HEK293 (cell line): ENCODE measurements around the gene MERTK.

Experiments
- CTCF ChIA-PET: fragments of 350-600 bp; formaldehyde crosslinking; extraction: SDS; loops from one replicate; lab custom pipeline; 2021; ENCODE audit warnings: antibody characterized with exemption; lab: Yijun Ruan, JAX
- POLR2A ChIA-PET: fragments of 300-600 bp; formaldehyde crosslinking; extraction: SDS; loops from one replicate; lab custom pipeline; 2020; ENCODE audit warnings: antibody characterized with exemption, inconsistent platforms; lab: Yijun Ruan, JAX
- H3K27ac ChIP-seq: fragments of 200-500 bp; sonication (Bioruptor generic); 2 replicates; pipeline ENCODE4 v1.5.1; 2014; ENCODE audit warnings: low read depth, low read length, control low read depth, inconsistent platforms; ENCODE audit errors: extremely low read depth
- H3K36me3 ChIP-seq, 2 experiments: fragments of 200-500 bp in 1 of 2; sonication (Bioruptor generic) in 1 of 2; 1 replicate in 1 of 2; 2 replicates in 1 of 2; pipeline ENCODE4 v1.5.1; 2014 to 2017; ENCODE audit warnings: inconsistent platforms in 2 of 2, low read length in 2 of 2; ENCODE audit not compliant: control insufficient read depth in 2 of 2, insufficient read depth in 1 of 2
- H3K4me1 ChIP-seq: fragments of 200-500 bp; sonication (Bioruptor generic); 2 replicates; pipeline ENCODE4 v1.5.1; 2014; ENCODE audit warnings: mild to moderate bottlenecking, low read length, inconsistent platforms; ENCODE audit not compliant: control insufficient read depth, insufficient read depth
- H3K4me3 ChIP-seq: 2 replicates; pipeline ENCODE4 v1.5.1; 2011; ENCODE audit warnings: low read depth, mild to moderate bottlenecking, control low read depth, low read length, moderate library complexity
- H3K9me3 ChIP-seq: fragments of 200-500 bp; sonication (Bioruptor generic); 2 replicates; pipeline ENCODE4 v1.5.1; 2014; ENCODE audit warnings: low read depth, low read length, inconsistent platforms; ENCODE audit not compliant: control insufficient read depth, insufficient read depth
- ATF2 ChIP-seq: fragments of 450-650 bp; formaldehyde crosslinking; IDR thresholded peaks from 2 replicates; pipeline ENCODE4 v1.5.1; 2016; ENCODE audit warnings: missing biosample characterization, missing genetic modification characterization, low read depth
- EGR2 ChIP-seq: fragments of 450-650 bp; formaldehyde crosslinking; IDR thresholded peaks from 2 replicates; pipeline ENCODE4 v1.5.1; 2016; ENCODE audit warnings: low read depth, missing biosample characterization, missing genetic modification characterization
- GLIS2 ChIP-seq: fragments of 450-650 bp; formaldehyde crosslinking; IDR thresholded peaks from 2 replicates; pipeline ENCODE4 v1.5.1; 2016; ENCODE audit warnings: missing biosample characterization, missing genetic modification characterization
- HOXD13 ChIP-seq: sonication (generic); formaldehyde crosslinking; IDR thresholded peaks from 2 replicates; pipeline ENCODE4 v1.8.0; 2022; ENCODE audit warnings: missing genetic modification reagents, borderline replicate concordance
- KLF16 ChIP-seq: fragments of 450-650 bp; formaldehyde crosslinking; IDR thresholded peaks from 2 replicates; pipeline ENCODE4 v1.5.1; 2017; ENCODE audit warnings: missing biosample characterization, missing genetic modification characterization
- OVOL3 ChIP-seq: fragments of 450-650 bp; formaldehyde crosslinking; IDR thresholded peaks from 2 replicates; pipeline ENCODE4 v1.5.1; 2016; ENCODE audit warnings: missing biosample characterization, missing genetic modification characterization
- RBAK ChIP-seq: fragments of 450-650 bp; formaldehyde crosslinking; IDR thresholded peaks from 2 replicates; pipeline ENCODE4 v1.5.1; 2016; ENCODE audit warnings: missing biosample characterization, missing genetic modification characterization
- REPIN1 ChIP-seq: fragments of 450-650 bp; formaldehyde crosslinking; IDR thresholded peaks from 2 replicates; pipeline ENCODE4 v1.5.1; 2017; ENCODE audit warnings: missing biosample characterization, missing genetic modification characterization, low read depth
- REST ChIP-seq: fragments of 450-650 bp; formaldehyde crosslinking; IDR thresholded peaks from 2 replicates; pipeline ENCODE4 v1.5.1; 2016; ENCODE audit warnings: missing biosample characterization, missing genetic modification characterization
- SALL2 ChIP-seq: fragments of 450-650 bp; formaldehyde crosslinking; IDR thresholded peaks from 2 replicates; pipeline ENCODE4 v1.5.0; 2017; ENCODE audit warnings: missing biosample characterization, mild to moderate bottlenecking, missing genetic modification characterization, borderline replicate concordance
- SP2 ChIP-seq: fragments of 450-650 bp; formaldehyde crosslinking; IDR thresholded peaks from 2 replicates; pipeline ENCODE4 v1.5.1; 2016; ENCODE audit warnings: missing biosample characterization, missing genetic modification characterization
- ZIC2 ChIP-seq: fragments of 450-650 bp; formaldehyde crosslinking; IDR thresholded peaks from 2 replicates; pipeline ENCODE4 v1.5.1; 2016; ENCODE audit warnings: missing biosample characterization, missing genetic modification characterization
- ZNF121 ChIP-seq: fragments of 450-650 bp; formaldehyde crosslinking; IDR thresholded peaks from 2 replicates; pipeline ENCODE4 v1.5.1; 2016; ENCODE audit warnings: missing biosample characterization, missing genetic modification characterization
- ZNF239 ChIP-seq: fragments of 450-650 bp; formaldehyde crosslinking; IDR thresholded peaks from 2 replicates; pipeline ENCODE4 v1.5.1; 2016; ENCODE audit warnings: missing biosample characterization, missing genetic modification characterization
- ZNF292 ChIP-seq: fragments of 450-650 bp; formaldehyde crosslinking; IDR thresholded peaks from 2 replicates; pipeline ENCODE4 v1.5.1; 2016; ENCODE audit warnings: low read depth, missing biosample characterization, missing genetic modification characterization, borderline replicate concordance
- ZNF324 ChIP-seq: fragments of 450-650 bp; formaldehyde crosslinking; IDR thresholded peaks from 2 replicates; pipeline ENCODE4 v1.5.1; 2016; ENCODE audit warnings: missing biosample characterization, missing genetic modification characterization
- ZNF391 ChIP-seq: fragments of 450-650 bp; formaldehyde crosslinking; IDR thresholded peaks from 2 replicates; pipeline ENCODE4 v1.5.1; 2016; ENCODE audit warnings: low read depth, missing biosample characterization, missing genetic modification characterization, borderline replicate concordance
- ZNF548 ChIP-seq: fragments of 450-650 bp; formaldehyde crosslinking; IDR thresholded peaks from 2 replicates; pipeline ENCODE4 v1.5.1; 2016; ENCODE audit warnings: missing biosample characterization, missing genetic modification characterization
- ZNF560 ChIP-seq: fragments of 450-650 bp; formaldehyde crosslinking; IDR thresholded peaks from 2 replicates; pipeline ENCODE4 v1.5.1; 2017; ENCODE audit warnings: missing biosample characterization, missing genetic modification characterization, borderline replicate concordance
- ZNF76 ChIP-seq: fragments of 450-650 bp; formaldehyde crosslinking; IDR thresholded peaks from 2 replicates; pipeline ENCODE4; 2016; ENCODE audit warnings: low read depth, missing biosample characterization, missing genetic modification characterization, borderline replicate concordance
- TF ChIP-seq, protein P1 (sequence below): fragments of 450-650 bp; formaldehyde crosslinking; IDR thresholded peaks from 2 replicates; pipeline ENCODE4 v1.5.1; 2016; ENCODE audit warnings: missing biosample characterization, missing genetic modification characterization
- TF ChIP-seq, protein P2 (sequence below): sonication (generic); formaldehyde crosslinking; IDR thresholded peaks from 2 replicates; pipeline ENCODE4 v1.8.1; 2022; ENCODE audit warnings: mild to moderate bottlenecking, moderate library complexity, missing genetic modification reagents
- TF ChIP-seq, protein P3 (sequence below): fragments of 450-650 bp; formaldehyde crosslinking; conservative IDR thresholded peaks from 2 replicates; pipeline ENCODE4 v1.5.1; 2016; ENCODE audit warnings: low read depth, missing biosample characterization, missing genetic modification characterization

The MERTK gene

GRCh38 chr2:111990856-111991255, 92.4 kb downstream of the MERTK start:
- TF ChIP-seq ZNF121 (tag by site-specific recombination) (no peak), ZNF292 (tag by site-specific recombination) (no peak), ZNF560 (tag by site-specific recombination) (no peak), REPIN1 (no peak), OVOL3 (tag by site-specific recombination) (no peak), SALL2 (tag by site-specific recombination) (no peak), ZNF76 (tag by site-specific recombination) (no peak), ZNF548 (tag by site-specific recombination) (no peak), ZIC2 (tag by site-specific recombination) (no peak), ZNF239 (tag by site-specific recombination) (no peak)
- TF ChIP-seq, protein P1, sequence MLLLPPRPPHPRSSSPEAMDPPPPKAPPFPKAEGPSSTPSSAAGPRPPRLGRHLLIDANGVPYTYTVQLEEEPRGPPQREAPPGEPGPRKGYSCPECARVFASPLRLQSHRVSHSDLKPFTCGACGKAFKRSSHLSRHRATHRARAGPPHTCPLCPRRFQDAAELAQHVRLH (tag by site-specific recombination): no peak
- TF ChIP-seq, protein P2, sequence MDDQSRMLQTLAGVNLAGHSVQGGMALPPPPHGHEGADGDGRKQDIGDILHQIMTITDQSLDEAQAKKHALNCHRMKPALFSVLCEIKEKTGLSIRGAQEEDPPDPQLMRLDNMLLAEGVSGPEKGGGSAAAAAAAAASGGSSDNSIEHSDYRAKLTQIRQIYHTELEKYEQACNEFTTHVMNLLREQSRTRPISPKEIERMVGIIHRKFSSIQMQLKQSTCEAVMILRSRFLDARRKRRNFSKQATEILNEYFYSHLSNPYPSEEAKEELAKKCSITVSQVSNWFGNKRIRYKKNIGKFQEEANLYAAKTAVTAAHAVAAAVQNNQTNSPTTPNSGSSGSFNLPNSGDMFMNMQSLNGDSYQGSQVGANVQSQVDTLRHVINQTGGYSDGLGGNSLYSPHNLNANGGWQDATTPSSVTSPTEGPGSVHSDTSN: no peak
- no peak overlapping the region for H3K4me3 ChIP-seq
- peaks cover 2% of the 10 kb centered on the region; the same call in 1 of the 2 replicates for H3K4me1 ChIP-seq
- POLR2A ChIA-PET: no interaction called here
- H3K27ac ChIP-seq: no peak overlapping the region
- CTCF ChIA-PET: no interaction called here
- no peaks in the 10 kb centered on the region for H3K9me3 ChIP-seq
- H3K36me3 ChIP-seq: peaks cover 0 to 21% of the 10 kb centered on the region in 2 experiments; a peak in 2 of 3 replicates

GRCh38 chr2:111994042-111994441, 95.6 kb downstream of the MERTK start:
- H3K4me3 ChIP-seq: no peak overlapping the region
- CTCF ChIA-PET: interaction anchor here (0.8 kb wide), 2 partner anchors 8 to 94 kb away, joined by 3 read pairs; no protein-coding TSS in a partner anchor
- POLR2A ChIA-PET: no interaction called here
- no peaks in the 10 kb centered on the region for H3K9me3 ChIP-seq
- H3K4me1 ChIP-seq: no peaks in the 10 kb centered on the region
- H3K36me3 ChIP-seq: peaks cover 10 to 45% of the 10 kb centered on the region in 2 experiments
- H3K27ac ChIP-seq: no peak overlapping the region
- TF ChIP-seq ATF2 (tag by site-specific recombination): no peak
- no peak for TF ChIP-seq GLIS2 (tag by site-specific recombination)
- TF ChIP-seq ZNF324 (tag by site-specific recombination): no peak
- TF ChIP-seq OVOL3 (tag by site-specific recombination): no peak
- TF ChIP-seq REST (tag by site-specific recombination): no peak
- TF ChIP-seq KLF16 (tag by site-specific recombination): no peak
- no peak for TF ChIP-seq ZNF391 (tag by site-specific recombination)
- no peak for TF ChIP-seq EGR2 (tag by site-specific recombination)
- no peak for TF ChIP-seq SP2 (tag by site-specific recombination)
- TF ChIP-seq, protein P3, sequence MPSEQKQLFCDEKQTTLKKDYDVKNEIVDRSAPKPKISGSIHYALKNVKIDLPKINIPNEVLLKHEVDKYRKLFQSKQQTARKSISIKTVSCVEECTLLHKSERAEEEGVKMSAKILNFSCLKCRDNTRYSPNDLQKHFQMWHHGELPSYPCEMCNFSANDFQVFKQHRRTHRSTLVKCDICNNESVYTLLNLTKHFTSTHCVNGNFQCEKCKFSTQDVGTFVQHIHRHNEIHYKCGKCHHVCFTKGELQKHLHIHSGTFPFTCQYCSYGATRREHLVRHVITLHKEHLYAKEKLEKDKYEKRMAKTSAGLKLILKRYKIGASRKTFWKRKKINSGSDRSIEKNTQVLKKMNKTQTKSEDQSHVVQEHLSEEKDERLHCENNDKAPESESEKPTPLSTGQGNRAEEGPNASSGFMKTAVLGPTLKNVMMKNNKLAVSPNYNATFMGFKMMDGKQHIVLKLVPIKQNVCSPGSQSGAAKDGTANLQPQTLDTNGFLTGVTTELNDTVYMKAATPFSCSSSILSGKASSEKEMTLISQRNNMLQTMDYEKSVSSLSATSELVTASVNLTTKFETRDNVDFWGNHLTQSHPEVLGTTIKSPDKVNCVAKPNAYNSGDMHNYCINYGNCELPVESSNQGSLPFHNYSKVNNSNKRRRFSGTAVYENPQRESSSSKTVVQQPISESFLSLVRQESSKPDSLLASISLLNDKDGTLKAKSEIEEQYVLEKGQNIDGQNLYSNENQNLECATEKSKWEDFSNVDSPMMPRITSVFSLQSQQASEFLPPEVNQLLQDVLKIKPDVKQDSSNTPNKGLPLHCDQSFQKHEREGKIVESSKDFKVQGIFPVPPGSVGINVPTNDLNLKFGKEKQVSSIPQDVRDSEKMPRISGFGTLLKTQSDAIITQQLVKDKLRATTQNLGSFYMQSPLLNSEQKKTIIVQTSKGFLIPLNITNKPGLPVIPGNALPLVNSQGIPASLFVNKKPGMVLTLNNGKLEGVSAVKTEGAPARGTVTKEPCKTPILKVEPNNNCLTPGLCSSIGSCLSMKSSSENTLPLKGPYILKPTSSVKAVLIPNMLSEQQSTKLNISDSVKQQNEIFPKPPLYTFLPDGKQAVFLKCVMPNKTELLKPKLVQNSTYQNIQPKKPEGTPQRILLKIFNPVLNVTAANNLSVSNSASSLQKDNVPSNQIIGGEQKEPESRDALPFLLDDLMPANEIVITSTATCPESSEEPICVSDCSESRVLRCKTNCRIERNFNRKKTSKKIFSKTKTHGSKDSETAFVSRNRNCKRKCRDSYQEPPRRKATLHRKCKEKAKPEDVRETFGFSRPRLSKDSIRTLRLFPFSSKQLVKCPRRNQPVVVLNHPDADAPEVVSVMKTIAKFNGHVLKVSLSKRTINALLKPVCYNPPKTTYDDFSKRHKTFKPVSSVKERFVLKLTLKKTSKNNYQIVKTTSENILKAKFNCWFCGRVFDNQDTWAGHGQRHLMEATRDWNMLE: no peak
- TF ChIP-seq HOXD13 (CRISPR knock-in tag): no peak
- no peak for TF ChIP-seq RBAK (tag by site-specific recombination)
- TF ChIP-seq, protein P2: no peak
